Lower leg skin (tissue), 3 donors: Measurements from ENCODE around the gene GRM5.

Experiments
- POLR2A ChIP-seq, 2 donors: fragments of 450-650 bp; IDR thresholded peaks; one replicate each; pipeline ENCODE4 v1.6.1; 2016 to 2017; ENCODE audit warnings: antibody characterized with exemption in 2 of 2, mild to moderate bottlenecking in 1 of 2, moderate library complexity in 1 of 2
- TF ChIP-seq, protein P1 (sequence below), 3 donors: fragments of 450-650 bp; IDR thresholded peaks; one replicate each; pipeline ENCODE4 v1.5.1; 2016; ENCODE audit warnings: antibody characterized with exemption in 3 of 3, mild to moderate bottlenecking in 3 of 3, moderate library complexity in 2 of 3

DNA sequence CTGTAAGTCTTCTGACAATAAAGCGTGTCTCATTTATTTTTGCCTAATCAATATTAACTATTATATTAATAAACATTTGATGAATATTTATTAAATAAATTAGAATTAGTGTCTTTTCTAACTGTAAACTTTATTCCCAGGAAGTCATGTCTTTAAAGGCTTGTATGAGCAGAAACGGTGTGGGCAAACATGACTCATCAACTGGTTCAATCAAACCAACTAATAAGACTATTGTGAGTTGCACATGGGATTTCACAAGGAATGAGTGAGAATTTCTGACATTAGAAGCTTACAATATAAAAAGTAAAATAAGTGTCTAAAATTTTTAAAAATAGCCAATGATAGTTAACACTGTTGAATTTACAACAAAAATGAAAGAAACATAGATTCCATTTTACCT lies 469.0 kb downstream of the GRM5 start:
- TF ChIP-seq POLR2A (IDR thresholded peaks at IDR 0.05) = no peak
- TF ChIP-seq, protein P1, sequence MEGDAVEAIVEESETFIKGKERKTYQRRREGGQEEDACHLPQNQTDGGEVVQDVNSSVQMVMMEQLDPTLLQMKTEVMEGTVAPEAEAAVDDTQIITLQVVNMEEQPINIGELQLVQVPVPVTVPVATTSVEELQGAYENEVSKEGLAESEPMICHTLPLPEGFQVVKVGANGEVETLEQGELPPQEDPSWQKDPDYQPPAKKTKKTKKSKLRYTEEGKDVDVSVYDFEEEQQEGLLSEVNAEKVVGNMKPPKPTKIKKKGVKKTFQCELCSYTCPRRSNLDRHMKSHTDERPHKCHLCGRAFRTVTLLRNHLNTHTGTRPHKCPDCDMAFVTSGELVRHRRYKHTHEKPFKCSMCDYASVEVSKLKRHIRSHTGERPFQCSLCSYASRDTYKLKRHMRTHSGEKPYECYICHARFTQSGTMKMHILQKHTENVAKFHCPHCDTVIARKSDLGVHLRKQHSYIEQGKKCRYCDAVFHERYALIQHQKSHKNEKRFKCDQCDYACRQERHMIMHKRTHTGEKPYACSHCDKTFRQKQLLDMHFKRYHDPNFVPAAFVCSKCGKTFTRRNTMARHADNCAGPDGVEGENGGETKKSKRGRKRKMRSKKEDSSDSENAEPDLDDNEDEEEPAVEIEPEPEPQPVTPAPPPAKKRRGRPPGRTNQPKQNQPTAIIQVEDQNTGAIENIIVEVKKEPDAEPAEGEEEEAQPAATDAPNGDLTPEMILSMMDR (IDR thresholded peaks at IDR 0.05) = no peak
